Erythroblast (primary cell): ENCODE data around the gene NHEJ1.

ENCODE experiments used
- DNase-seq, 2 experiments: peaks; one replicate each; lab custom pipeline; 2025; lab: John Stamatoyannopoulos, UW
- GATA1 ChIP-seq: IDR thresholded peaks from 2 replicates; pipeline ENCODE4 v1.6.1; 2011; ENCODE audit warnings: low read depth, mild to moderate bottlenecking, control low read depth, low read length, moderate library complexity
- POLR2A ChIP-seq: IDR thresholded peaks from 2 replicates; pipeline ENCODE4 v1.6.1; 2011; ENCODE audit warnings: mild to moderate bottlenecking, low read length

NHEJ1 gene

DNA sequence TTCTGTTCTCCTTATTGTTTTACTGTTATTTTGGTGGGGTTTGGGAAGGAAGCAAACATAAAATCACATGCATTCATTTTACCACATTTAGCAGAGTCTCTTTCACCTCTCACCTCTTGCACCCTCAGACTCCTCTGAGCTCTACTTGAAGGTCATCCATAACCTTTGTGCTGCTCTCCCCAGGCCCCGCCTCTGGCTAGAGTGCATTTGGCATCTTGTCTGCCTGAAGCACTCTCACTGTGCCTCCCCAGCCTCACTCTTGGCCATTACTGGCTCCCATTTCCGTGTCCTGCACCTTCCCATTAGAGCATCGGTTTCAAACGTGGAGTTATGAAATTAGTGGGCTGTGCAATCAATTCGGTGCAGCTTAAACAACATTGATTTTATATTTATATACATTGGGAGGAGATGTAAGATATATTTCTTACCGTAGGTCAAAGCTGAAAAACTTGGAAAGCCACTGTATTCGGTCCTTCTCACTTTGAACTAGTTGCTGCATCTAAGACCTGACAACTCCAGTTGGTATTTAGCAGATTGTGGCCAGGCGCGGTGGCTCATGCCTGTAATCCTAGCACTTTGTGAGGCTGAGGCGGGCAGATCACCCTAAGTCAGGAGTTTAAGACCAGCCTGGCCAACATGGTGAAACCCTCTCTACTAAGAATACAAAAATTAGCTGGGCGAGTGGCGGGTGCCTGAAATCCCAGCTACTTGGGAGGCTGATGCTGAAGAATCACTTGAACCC lies 39.0 kb upstream of the NHEJ1 start:
- DNase-seq: no peak
- TF ChIP-seq POLR2A: no peak
- no peak for TF ChIP-seq GATA1

- no peak for DNase-seq
- TF ChIP-seq POLR2A (no peak), GATA1 (no peak)
Observed at GRCh38 chr2:219198974-219199373, 38.4 kb upstream of the NHEJ1 start.

- no peak for DNase-seq
- TF ChIP-seq POLR2A (no peak), GATA1 (no peak)
Observed at GRCh38 chr2:219197388-219197787, 36.8 kb upstream of the NHEJ1 start.

DNA sequence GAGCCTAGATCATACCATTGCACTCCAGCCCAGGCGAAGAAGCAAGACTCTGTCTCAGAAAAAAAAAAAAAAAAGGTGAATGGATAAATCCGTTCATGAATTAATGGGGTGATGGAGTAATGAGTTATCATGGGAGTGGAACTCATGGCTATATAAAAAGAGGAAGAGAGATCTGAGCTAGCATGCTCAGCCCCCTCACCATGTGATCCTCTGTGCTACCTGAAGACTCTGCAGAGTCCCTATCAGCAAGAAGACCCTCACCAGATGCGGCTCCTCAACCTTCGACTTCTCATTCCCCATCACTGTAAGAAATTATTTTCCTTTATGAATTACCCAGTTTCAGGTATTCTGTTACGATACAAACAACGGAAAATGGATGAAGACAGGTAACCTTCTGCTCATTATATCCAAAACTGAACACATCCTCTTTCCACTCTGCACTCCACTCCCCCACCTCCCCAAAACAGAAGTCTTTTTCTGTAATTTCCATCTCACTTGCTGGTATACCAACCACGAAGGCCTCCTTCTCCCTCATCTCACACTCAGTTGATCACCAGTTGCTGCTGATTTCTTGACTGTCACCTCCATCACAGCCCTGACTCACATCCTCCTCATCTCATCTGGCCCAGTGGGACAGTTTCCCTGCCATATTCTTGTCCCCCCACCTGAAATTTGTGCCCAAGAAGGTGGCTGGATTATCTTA lies 26.3 kb upstream of the NHEJ1 start:
- no peak for DNase-seq
- TF ChIP-seq POLR2A: peak; percentile 23
- no peak for TF ChIP-seq GATA1

DNA sequence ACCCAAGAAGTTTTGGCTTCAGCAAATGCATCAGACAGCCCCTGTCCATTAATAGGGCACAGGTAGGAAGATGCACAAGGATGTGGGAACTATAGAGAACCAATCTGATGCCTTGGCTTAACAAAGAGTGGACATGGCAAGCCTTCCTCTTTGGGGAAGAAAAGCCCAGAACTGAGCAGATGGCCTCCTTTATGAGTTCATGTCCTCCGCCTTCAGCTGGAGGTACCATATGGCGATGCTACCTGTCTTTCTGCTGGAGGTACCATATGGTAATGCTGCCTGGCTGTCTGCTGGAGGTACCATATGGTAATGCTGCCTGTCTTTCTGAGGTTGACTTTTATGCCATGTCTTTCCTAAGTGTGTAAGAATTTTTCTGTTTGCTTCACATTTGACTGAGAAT lies 23.5 kb upstream of the NHEJ1 start:
- no peak for DNase-seq
- TF ChIP-seq GATA1: no peak
- no peak for TF ChIP-seq POLR2A

DNA sequence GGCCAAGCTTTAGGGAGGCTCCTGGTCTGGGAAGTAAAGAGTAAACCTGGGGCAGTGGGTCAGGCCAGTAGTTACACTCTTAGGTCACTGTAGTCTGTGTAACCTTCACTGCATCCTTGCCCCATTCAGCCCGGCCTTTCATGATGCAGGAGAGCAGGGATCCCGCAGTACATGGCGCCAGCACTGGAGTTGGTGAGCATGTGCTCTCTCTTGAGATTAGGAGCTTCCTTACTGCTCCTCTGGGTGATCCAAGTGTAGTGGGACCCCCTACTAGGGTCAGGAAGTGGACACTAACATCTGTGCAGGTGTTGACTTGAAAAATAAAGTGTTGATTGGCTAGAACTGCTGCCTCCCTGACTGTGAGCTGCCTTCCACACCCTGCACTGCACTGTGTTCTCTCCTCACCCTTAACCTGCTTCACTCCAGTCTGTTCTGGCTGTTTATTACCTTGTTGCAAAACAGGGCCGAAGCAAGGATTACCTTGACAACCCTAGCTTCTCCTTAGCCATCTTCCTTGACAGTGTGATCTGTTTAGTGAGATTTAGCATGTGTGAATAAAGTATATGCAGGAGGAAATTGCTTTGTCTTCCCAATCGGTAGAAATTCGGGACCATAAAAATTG lies 22.6 kb upstream of the NHEJ1 start:
- no peak for TF ChIP-seq GATA1
- no peak for TF ChIP-seq POLR2A

GRCh38 chr2:219182331-219183150 lies 21.9 kb upstream of the NHEJ1 start:
- DNase-seq: no peak
- TF ChIP-seq POLR2A (no peak), GATA1 (no peak)

More for the DNA sequence above, 22.6 kb upstream of the NHEJ1 start:
- DNase-seq: no peak

DNA sequence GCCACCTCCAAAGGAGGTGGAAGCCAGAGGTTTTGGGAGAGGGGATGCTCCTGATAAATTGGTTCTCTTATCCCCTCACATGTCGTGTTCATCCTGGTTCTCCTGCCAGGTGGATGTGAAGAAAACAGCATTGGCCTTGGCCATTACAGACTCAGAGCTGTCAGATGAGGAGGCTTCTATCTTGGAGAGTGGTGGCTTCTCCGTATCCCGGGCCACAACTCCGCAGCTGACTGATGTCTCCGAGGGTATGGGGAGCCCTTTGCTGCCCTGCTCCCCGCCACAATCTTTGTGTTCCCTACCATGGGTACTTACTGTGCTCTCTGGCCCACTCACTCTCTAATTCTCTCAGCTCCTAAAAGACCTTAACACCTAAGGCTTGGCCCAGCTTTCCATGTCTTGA lies 20.9 kb upstream of the NHEJ1 start:
- DNase-seq: no peak
- no peak for TF ChIP-seq POLR2A
- no peak for TF ChIP-seq GATA1

DNA sequence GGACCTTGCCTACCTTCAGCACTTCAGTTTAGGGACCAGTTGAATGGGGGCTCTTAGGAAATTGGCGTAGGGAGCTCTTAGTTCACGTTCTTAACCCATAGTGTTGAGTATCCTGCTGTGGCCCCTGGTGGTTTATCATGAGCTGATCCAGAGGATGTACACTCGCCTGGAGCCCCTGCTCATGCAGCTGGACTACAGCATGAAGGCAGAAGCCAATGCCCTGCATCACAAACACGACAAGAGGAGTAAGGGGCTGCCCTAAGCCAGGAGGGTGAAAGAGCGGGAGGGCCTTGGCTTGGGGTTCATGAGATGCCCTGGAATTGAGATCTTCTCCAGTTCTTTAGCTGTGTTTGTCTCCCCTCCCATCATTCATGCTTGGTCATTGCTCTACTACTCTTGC lies 20.3 kb upstream of the NHEJ1 start:
- no peak for DNase-seq
- TF ChIP-seq POLR2A: no peak
- TF ChIP-seq GATA1: no peak

DNA sequence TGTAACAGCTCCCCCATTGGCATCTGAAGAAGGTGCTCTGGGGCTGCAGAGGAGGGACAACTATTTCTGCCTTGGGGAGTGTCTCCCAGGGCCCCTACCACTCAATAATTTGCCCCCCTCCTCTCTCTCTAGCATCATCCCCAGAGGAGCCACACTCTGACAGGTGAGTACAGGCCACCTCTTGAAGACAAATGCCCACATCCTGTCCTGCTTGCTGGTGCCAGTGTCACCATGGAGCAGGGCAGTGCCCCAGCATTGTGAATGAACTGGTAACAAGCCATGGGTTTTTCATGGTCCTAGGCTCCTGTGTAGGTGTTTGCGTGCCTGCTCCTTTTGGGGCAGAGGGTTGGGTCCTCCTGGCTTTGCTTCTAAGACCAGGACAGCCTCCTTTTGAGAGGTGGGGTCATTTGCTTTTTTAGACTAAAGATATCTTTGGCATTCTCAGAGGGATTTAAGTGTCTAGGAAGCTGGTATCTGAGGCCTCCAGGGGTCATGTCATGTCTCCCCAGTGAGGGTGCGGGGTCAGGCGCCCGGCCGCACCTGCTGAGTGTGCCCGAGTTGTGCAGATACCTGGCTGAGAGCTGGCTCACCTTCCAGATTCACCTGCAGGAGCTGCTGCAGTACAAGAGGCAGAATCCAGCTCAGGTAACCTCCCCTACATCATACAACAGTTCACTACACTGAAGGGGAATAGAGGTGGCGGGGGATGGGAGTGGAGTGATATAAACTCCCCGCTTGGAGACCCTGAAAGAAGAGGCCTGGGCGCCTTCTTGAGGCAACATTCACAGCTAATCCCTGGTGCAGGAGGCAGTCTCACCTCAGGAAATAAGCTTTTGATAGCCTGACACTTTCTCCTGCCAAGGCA lies 19.2 kb upstream of the NHEJ1 start:
- no peak for DNase-seq
- TF ChIP-seq GATA1: no peak

DNA sequence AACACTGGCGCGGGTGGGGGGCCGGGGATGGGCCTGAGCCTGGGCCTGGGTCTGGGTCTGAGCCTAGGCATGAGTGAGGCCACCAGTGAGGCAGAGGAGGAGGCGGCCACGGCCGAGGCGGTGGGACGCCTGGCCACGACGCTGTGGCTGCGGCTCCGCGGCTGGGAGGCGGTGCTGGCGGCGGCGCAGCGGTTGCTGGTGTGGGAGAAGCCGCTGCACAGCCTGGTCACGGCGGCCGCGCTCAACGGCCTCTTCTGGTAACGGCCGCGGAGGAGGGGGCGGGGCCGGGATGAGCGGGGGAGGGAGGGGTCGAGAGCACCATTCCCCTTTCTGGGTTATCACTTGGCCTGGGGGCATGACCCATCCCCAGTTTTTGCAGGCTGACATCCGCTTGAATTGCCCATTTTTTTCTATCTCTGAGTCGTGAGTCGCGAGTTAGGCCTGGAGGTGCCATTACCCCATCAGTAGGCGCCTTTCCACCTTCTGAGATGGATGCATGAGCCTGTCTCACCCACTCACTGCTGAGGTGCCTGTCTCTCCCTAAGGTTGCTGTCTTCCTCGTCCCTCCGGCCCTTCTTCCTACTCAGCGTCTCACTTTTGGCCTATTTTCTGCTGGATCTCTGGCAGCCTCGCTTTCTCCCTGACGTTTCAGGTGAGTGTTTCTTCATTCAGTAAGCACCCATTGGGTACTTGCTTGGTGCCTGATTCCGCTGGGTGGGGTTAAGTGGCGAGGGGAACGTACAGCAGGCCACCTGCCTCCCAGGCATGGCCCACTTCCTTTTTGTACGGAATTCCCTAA lies 18.0 kb upstream of the NHEJ1 start:
- no peak for TF ChIP-seq POLR2A
- no peak for TF ChIP-seq GATA1
- peak; percentile 74 to 84 for DNase-seq
